GM19397 (cell line): ENCODE results near the gene PHACTR3.
A peak's percentile ranks its signal among the peaks of the same experiment; 100 is the strongest.
"Not testable (repeated sequence)": the region's sequence is repeated elsewhere in the genome, so short reads cannot be mapped to it uniquely, and the experiment has no call there.

Experiments used
- ATAC-seq: cut with Tn5 transposase; IDR thresholded peaks from one replicate; pipeline ENCODE4 v1.9.1; 2021; ENCODE audit warnings: mild to moderate bottlenecking, moderate library complexity; ENCODE audit not compliant: unreplicated experiment

Gene PHACTR3

DNA sequence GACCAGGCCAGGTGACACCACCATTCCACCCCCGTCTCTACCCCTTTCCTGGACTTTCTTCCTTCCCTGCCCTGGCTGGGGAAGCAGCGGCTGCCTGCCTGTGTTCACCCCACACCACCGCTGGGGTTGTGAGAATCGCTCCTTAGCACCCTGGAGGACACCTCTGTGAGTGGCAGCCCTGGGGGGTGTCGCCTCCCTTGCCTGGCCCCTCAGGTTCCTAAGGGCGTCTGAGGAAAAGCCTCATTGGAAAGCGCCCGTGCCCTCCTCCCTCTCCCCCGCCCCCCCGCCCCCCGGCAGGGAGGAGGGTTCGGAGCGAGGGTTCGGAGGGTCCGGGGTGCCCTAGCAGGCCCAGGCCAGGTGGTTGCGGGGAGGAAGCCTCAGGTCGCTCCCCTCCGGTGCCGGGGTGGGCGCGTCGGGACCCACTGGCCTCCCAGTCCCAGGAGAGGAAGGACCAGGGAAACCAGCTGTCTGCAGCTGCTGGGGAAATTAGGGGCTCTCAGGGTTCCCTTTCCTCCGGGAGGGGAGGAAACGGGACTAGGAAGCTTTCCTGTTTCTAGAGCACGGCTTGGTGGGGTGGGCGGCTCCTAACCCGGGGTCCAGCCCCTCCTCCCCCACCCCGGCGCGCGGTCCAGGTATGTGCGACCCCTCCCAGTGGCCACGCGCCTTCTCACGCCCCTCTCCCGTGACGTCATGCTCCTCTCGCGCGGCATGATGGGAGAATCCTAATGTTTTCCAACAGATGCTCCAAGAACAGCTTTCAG lies at the start of gene PHACTR3:
Gene PHACTR3 (plus strand): TSS at position 760 of the 761 bp plus-strand sequence. CDS start 475 bp downstream, outside the sequence.
- no peak for ATAC-seq

DNA sequence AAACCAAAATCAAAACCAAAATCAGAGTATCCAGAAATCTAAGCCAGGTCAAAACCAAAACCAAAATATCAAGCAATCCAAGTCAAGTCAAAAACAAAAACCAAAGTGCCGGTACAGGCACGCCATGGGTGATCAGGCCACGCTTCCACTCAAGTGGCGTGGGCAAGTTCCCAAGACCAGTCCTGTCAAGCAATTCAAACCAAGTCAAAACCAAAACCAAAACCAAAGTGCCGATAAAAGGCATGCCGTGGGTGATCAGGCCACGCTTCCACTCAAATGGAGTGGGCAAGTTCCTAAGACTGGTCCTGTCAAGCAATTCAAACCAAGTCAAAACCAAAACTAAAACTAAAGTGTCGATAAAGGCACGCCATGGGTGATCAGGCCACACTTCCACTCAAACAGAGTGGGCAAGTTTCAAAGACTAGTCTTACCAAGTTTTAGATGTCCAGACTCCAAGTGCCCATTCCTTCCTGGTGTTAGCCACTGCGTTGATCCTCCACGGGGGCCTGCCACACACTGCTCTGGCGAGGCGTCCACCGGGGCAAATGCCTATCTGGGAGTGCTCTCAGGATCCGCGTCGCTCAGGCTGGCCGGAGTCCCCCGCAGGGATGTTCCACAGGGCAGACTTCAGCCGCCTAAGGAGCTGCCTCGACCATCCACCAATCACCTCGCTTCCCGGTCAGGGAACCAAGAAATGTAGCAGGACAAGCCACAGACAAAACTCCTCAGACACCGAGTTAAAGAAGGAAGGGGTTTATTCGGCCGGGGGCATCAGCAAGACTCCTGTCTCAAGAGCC lies 46.4 kb upstream of the PHACTR3 start:
- ATAC-seq: not testable (repeated sequence)

DNA sequence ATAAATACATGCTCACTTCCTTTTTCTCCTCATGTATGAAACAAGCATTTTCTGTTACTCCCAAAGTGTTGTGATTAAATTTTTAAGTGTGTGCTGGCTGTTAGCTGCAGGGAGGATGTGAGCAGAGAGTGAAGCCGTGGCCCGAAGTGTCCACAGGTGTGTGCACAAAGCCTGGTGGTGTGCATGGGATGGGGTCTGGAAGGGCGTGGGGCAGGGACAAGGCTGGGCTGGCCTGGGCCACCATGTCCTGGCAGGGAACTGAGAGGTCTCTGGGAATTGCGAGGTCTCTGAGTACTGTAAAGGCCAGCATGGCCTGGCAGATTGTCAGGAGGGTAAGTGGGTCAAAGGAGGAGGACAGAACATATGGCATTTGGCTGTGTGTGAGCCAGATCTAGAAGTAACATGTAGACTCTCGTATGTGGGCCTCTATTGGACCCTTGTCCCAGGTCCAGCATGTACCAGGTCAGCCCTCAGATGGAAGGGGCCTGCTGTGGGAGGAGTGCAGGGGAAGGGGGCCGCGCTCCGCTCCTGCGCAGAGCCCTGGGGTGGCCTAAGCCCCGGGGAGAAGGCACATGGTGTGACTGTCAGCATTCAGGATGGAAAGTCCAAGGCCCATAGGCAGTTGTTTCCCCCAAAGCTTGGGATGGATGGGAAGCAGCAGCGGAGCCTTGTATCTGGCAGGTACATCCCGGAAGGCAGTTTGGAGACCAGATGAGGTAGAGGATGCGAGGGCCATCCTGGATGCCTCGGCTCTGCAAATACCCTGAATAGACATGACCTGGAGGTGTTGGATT lies 45.1 kb upstream of the PHACTR3 start:
- ATAC-seq: no peak

GRCh38 chr20:59559863-59560262 lies 44.5 kb upstream of the PHACTR3 start:
- no peak for ATAC-seq

DNA sequence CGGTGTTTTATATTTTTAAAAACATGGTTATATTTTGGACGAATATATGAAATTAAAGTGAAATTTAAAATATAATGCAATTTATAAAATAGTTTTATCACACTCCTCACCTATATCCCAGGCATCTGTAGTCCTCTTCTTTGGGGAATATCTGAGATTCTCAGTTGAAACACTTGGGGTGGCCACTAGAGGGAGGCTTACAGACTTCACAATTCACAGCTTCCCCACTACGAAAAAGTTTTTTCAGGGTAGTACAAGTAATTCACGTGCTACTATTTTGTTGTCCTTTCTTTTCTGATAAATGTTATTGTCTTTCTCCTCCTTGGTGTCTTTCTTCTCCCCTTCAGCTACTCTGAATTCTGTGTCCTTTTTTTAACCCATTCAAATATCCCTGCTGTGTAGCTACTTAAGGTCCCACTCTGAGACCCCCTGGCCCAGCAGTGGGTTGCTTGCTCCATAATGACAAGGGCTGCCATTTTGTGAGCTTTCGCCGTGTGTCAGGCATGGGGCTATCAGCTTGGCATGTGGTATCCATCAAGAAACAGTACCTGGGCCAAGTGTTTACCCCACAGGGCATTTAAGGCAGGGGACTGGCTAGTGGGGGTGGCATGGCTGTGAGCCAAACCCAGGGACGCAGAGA lies 43.6 kb upstream of the PHACTR3 start:
- ATAC-seq: no peak

DNA sequence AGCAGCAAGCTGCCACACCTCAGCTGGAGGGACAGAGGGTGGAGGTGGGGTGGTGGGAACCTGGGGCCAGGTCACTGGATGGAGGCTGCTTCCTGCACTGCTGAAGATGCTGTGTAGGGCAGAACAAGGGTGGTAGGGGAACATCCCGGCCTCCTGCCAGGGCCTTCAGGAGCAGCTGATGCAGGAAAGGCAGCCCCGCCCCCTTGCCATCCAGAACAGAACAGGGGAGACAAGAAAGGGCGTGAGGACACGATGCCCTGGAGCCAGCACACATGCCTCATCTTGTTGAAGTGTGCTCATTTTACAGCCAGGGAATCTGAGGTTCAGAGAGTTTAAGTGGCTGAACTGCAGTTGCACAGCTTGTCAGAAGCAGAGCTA lies 43.1 kb upstream of the PHACTR3 start:
- no peak for ATAC-seq

- no peak for ATAC-seq
Measured at GRCh38 chr20:59561614-59562277, 42.6 kb upstream of the PHACTR3 start.

DNA sequence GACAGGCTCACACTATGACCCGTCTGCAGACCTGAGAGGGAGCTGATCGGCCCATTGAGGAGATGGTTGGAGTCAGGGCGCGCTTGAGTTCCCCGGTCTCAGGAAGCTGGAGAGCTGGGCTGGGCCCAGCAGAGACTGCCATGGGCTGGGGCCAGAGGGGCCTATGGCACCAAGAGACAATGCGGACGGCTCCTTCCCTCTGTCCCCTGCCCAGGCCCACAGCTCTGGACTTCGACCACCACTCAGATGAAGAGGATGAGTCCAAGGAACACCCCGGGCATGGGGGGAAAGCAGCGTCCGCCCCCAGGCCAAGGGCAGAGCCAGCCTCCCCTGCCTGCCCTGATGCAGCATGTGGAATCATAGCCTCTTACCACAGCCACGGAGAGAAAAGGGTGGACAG lies 40.2 kb upstream of the PHACTR3 start:
- no peak for ATAC-seq

DNA sequence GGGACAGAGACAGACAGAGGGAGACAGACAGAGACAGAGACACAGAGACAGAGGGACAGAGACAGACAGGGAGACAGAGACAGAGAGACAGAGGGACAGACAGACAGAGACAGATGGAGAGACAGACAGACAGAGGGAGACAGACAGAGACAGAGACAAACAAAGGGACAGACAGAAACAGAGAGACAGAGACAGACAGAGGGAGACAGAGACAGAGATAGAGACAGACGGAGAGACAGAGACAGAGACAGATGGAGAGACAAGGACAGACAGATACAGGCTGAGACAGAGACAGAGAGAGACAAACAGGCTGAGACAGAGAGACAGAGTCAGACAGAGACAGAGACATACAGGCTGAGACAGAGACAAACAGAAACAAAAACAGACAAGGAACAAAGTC lies 39.4 kb upstream of the PHACTR3 start:
- no peak for ATAC-seq

- no peak for ATAC-seq
Measured at GRCh38 chr20:59565768-59566461, 38.4 kb upstream of the PHACTR3 start.

DNA sequence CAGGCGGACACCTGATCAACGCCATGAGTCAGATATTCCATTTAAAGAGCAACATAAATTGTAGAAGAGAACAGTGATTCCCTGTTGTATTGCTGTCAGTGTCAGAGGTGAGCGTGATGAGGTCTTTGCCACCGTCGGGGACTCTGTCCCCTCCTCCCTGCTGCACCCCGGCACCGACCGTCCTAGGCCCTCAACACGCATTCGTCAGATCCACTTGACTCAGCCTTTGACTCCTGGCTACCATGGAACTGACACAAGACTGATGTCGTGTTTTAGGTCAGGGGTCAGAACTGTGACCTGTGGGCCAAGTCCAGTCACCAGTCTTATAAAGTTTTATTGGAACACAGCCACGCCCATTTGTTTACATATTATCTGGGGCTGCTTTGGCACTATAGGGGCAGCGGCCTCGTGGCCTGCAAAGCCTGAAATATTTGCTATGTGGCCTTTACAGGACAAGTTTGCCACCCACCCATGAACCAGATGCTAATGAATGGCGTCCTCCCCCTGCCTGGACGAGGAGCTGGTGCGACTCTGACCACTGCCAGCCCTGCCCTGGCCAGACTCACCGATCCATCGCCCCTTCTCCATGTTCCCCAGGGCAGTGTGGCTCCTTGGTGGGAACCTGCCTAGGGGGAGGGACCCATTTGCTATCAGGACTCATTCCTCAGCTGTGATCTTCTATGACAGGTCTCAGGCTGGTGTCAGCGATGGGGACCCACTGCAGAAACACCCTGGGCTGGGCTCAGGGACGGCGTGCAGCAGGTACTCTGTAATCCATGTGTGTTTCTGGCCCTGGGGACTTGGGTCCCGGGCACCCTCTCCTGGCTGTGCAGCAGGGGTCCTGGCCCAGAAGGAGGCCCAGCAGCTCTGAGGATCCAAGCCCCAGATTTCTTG lies 37.5 kb upstream of the PHACTR3 start:
- ATAC-seq: no peak

DNA sequence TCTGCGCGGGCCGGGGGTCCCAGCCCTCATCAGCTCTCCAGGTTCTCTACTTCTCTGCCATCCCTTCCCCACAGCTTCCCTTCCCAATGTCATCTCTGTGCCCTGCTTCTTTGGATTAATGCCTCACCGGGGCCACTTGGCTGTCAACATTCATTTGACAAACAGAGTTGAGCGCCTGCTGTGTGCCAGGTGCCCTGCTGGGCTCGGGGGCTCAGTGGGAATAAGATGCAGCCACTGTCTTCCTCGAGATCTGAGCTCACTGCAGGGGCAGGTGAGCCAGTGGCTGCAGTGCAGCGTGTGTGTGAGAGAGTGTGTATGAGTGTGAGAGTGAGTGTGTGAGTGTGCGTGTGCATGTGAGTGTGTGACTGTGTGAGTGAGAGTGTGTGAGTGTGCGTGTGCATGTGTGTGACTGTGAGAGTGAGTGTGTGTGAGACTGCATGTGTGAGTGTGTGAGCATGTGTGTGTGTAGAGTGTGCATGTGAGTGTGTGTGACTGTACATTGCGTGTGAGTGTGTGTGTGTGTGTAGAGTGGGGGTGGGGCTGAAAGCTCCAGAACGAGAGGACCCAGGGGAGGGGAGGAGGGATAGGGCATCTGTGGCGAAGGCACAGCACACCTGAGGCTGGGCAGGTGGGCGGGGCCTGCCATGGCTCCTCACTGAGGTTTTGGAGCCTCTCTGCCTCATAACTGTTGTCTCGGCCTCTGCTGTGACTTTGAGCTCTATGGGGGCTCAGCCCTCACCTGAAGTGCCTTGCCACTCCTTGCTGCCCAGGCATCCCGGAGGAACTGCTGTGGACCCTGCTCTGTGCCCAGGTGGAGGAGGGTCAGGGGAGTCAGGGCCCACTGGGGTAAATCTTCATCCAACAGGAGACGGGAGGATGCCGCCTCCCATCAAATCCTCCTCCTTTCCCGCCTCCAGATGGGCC lies 36.5 kb upstream of the PHACTR3 start:
- ATAC-seq: no peak

GRCh38 chr20:59568509-59569024 lies 35.8 kb upstream of the PHACTR3 start:
- ATAC-seq: no peak

- no peak for ATAC-seq
Measured at GRCh38 chr20:59569305-59569704, 35.0 kb upstream of the PHACTR3 start.

GRCh38 chr20:59571151-59571550 lies 33.2 kb upstream of the PHACTR3 start:
- ATAC-seq: no peak

GRCh38 chr20:59571551-59572314 lies 32.6 kb upstream of the PHACTR3 start:
- peak; percentile 59 for ATAC-seq

- ATAC-seq: no peak
Measured at GRCh38 chr20:59572515-59572914, 31.8 kb upstream of the PHACTR3 start.
